Measurements from ENCODE around the gene FRS3. TPM values are rescaled to one million over a fixed set of nuclear protein-coding genes. Genes with fewer than 3 reads are reported as not detected.
A peak's percentile ranks its signal among the peaks of the same experiment; 100 is the strongest.
"Not testable (repeated sequence)": the region's sequence is repeated elsewhere in the genome, so short reads cannot be mapped to it uniquely, and the experiment has no call there.

Gene FRS3
- total RNA-seq, 1 experiment from 2014 or later: 3.4 TPM

DNA sequence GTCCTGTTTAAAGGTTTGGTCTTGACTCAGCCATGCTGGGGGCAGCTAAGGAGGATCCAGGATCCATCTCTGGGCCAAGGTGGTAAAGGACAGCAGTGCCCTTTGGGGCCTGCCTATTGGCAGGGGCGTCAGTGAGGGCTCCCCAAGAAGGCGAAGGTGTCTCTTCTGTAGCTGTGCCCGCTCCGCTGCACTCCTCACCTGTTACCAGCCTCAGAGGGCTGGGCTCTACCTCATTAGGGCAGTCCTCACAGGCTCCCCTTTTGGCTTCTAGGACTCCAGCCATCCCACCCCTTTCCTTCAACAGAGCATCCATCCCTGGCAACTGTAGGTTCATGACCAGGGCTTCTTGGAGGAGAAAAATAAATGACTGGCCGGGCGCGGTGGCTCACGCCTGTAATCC, 10.3 kb downstream of the FRS3 start:
- DNase-seq (ENCODE audit: low spot score): no peak

DNA sequence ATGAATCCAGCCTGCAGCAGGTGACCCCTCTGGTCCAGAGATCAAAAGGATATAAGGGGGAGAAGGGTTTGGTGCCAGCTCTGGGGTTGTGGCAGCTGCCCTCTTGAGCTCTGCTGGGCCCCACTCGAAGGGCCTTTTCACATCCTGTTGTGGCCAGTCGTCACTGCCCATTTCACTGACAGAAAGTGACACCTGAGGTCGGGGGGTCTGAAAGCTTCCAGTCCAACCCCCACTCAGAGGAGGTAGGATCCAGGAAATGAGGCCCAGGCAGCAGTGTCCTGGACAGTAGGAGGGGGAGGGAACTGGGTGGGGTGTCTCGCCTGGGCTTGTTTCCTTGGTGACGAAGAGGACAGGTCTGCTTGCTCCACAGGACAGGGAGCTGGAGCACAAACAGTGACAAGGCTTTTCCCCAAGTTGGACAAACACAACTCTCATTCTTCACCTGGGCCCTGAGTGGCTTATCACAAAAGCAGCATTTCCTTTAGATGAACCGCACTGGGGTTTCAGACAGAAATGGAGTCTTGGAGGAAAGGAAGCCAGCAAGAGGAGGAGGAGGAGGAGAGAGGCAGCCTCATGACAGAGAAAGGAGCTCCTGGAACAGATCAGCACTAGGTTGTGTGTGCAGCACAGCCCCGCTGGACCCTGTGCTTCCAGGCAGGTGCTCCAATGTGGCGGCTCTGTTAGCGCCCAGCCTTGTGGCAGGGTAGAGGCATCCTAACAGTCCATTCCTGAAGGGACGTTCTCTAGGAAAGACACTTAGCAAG, 11.0 kb downstream of the FRS3 start:
- peak; percentile 79 for DNase-seq (ENCODE audit: low spot score)

DNA sequence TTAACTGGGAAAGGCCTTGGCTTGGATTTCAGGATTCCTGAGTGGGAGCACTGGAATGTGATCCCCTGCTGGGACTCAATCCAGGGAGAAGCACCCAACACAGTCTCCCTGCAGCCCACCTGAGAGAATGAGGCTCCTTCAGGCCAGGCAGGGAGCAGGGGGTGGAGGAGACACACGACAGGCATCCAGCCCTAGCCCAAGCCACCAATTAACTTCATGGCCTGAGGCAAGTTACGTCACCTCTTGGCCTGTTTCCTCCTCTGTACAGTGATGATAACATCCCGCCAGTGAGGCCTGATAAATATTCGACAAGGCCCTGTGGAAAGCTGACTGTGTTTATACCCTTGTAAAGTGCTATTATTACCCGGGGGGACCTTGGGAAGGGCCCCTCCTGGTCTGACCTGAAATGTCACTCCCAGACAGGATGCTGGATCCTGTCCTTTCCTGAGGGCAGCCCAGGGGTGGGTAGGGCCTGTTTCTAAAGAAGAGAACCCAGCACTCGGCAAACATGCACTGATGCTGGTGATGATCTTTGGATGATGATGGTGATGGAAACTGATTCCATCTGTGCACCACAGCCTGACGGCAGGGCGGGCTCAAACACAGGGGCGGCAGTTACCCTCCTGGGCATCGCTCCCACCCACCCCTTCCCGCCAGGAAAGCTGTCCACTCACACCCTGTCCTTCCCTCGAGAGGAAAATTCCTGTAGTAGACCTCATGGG, 12.4 kb downstream of the FRS3 start:
- DNase-seq (ENCODE audit: low spot score): peak; percentile 56

DNA sequence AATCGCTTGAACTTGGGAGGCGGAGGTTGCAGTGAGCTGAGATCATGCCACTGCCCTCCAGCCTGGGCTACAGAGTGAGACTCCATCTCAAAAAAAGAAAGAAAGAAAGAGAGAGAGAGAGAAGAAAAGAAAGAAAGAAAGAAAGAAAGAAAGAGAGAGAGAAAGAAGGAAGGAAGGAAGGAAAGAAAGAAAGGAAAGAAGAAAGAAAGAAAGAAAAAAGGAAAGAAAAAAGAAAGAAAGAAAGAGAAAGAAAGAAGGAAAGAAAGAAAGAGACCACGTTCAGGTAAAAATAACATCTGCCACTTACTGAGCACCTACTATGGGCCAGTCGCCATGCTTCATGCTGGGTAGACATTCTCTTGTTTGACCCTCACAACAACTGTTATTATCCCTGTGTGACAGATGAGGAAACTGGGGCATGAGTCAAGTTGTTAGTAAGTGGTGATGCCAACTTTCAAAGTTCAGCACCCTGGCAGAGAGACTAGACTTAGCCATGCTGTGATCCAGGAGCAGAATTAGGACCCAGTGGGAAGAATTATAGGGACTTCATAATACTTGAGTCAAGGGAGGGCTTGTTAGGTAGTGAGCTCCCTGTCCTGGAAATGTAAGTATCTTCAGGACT, 13.5 kb downstream of the FRS3 start:
- not testable (repeated sequence) for DNase-seq (ENCODE audit: low spot score)

DNA sequence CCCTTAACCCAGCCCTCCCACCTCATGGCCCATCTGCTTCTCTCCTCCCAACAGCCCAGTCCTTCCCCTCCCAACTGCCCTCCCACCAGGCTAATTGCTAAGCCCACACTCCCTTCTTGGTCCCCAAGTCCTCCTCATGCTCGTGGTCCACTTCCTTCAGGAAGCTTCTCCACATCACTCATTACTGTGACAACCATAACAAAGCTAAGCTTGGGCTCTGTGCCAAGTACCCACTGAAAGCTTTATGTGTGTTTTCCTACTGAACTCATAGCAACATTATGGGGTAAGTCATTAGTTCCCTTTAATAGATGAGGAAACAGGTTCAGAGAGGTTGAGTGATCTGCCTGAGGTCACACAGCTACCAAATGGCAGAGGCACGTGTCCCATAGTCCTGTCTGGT, 16.2 kb downstream of the FRS3 start:
- no peak for DNase-seq (ENCODE audit: low spot score)

DNA sequence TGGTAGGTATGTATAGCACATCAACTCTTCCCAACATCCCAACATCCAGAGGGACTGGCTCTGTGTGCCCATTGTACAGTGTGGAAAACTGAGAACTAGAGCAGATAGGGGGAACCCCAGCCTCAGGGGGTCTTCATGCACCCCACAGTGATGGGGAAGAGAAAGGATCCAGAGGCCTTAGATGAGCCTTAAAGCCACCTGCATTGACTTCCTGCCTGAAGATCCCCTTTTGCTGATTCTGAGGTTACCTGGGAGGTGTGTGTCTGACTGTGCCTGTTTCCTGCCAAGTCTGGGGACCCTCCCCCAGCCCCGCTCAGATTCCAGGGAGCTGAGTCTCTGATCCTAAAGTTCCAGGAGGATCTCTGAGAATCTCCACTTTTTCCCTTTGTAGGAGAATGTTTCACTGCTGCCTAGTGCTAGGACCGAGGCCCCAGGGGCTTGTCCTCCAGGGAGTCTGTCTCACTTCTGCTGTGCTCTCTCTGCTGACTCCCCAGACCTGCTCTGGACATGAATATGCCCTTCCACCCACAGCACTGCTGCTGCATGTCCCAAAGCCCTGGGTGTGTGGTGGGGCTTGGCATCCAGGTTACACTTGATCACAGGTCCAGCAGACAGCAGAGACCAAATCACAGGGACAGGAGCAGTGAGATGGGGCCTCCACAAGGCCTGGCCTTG, 19.7 kb downstream of the FRS3 start:
- DNase-seq (ENCODE audit: low spot score): no peak

DNA sequence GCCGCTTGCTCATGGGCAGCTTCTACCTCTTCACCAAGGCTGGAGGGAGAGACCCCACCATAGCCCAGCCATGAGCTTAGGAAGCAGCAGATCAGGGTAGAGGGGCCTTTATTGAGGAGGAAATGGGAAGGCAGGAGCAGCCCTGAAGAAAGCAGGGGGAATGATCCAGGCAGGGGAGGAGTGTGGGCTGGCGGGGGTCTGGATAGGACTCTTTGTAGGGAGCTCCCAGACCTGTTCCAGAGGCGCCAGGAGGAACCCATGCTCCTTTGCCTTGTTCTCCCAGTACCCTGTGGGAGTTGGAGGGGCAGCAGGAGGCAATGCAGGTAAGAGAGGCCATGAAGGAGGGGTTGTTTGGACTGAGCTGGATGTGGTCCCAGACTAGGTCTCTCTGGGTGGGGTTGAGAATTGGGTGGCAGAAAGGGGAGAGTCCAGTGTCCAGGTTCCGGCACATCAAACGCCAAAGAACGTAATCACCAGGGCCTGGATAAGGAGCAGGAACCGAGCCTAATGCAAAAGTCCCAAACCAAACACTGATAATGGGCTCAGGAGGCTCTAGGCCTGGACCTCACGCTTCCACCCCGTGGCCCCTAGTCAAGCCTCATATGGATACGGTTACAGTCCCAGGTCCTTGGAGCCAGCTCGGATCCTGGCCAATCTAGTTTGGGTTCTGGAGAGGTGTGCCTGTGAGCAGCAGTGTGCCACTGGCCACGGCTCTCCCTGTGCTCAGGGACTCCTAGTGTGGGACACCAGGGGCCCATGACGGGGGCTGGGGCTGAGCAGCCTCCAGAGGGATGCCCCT, 20.4 kb downstream of the FRS3 start:
- DNase-seq (ENCODE audit: low spot score): no peak

DNA sequence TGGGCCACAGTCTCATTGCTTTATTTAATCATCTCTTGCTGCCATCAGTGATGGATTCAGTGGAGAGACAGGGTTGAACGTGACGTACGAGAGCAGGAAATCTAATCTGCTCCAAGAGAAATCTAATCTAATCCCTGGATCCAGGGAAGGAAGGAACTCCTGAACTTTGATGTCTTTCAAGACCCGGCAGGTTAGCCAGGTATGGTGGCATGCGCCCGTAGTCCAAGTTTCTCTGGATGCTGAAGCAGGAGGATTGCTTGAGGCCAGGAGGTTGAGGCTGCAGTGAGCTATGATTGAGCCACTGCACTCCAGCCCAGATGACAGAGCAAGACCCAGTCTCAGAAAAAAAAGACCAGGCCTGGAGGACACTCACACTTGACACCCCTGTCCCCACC, 21.1 kb downstream of the FRS3 start:
- DNase-seq (ENCODE audit: low spot score): no peak

DNA sequence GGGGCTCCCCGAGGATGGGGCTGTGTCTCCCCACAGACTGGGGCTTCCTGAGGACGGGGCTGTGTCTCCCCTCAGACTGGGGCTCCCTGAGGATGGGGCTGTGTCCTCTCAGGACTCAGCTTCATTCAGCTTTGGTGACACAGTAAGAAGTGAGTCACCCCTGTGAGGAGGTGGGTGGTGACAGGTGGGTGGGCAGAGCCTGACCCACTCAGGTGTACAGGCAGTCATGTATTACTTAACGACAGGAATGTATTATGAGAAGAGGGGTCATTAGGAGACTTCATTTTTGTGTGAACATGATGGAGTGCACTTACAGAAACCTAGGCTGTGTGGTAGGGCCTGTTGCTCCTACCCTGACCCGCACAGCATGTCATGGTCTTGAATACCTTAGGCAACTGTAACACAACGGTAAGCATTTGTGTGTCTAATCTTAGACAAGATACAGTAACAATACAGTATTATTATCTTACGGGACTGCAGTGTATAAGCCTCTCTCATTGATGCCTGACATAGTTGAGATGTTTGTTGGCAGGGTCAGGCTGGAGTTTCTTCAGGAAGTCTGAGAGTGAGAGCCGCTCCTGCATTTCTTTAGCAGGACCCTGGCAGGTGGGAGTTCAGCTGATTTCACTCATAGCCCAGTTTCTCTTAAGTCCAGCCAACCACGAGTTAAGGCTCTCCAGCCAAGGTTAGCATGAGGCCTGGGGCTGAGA, 21.6 kb downstream of the FRS3 start:
- DNase-seq (ENCODE audit: low spot score): peak; percentile 46

DNA sequence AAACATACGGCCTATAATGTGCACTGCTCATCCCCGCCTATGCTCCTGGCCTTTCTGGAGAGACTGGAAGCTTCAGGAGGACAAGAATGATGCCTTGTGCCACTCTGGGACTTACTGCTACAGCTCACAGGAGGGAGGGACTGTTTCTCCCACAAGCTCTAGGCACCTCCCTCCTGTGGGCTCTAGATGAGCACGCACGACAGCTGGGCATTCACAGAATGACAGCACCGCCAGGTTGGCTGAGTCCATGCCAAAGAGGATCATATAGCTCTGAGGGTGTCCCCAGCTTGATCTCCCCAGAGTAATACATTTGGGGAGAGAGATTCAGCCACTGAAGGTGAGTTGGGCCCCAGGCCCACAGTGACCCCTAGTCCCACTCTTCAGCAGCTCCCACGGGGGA, 22.4 kb downstream of the FRS3 start:
- DNase-seq (ENCODE audit: low spot score): no peak

DNA sequence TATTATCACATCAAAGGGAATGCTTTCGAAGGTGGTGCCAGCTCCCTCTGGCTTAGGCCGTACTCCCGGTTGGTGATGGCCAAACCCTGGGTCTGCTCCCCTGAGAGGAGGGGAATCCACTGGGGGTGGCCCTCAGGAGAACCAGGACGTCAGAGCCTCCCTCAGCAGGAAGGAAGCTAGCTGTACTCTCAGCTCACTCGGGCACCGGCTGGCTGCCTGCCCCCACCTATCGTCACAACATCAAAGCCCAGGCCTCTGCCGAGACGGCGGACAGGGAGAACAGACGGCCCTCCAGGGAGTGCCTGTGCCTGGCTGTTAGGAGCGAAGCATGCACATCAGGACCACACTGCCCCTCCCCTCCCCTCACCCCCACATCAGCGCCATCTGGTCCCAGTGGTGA, 23.3 kb downstream of the FRS3 start:
- DNase-seq (ENCODE audit: low spot score): no peak

DNA sequence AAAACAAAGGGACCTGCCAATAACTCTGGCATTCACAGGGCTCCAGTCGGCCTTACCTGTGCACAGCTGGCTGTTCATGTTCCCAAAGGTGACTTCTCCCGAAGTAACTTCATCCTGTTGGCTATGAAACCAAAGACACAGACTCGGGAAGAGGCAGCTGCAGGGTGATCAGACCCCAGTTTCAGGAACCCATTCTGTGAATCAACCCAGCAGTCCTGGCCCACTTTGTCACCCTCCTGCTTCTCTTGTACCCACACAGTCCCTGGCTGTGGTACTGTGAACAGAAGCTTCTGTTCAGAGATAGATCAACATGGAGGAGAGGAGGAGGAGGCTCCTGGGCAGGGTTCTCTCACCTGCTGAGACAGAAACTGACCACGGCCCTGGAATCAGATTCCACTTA, 23.8 kb downstream of the FRS3 start:
- DNase-seq (ENCODE audit: low spot score): no peak

DNA sequence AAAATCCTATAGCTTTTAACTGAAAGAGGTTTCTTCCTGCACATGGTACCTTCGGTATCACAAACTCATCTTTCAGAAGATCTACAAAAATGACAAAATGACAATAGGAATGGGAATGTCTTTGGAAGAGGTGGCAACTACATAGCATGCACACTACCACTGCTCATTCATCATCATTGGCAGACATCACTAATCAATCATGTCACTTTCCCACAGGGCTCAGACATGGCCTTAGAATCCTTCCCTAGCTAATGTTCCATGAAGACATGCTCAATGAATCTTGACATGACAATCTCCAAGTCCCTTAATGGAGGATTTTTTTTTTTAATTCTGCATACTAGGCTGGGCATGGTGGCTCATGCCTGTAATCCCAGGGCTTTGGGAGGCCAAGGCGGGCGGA, 29.3 kb downstream of the FRS3 start:
- no peak for DNase-seq (ENCODE audit: low spot score)

DNA sequence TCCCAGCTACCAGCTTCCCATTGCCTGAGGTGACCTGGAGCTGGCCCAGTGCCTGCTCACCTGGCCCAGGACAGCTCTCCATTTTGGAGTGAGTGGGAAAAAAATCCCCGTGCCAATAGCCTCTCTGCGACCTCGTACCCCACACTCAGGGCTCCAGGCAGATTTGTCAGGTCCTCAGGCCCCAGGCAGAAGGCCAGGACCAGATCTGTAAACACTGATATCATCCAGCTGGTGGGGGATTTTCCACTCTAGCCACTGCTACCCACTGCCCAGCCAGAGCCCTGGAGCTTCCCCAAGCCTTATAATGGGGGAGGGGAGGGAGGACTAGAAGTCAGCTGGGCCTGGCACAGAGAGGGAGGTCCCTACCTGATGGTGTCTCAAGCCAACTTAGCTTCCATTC, 31.2 kb downstream of the FRS3 start:
- DNase-seq (ENCODE audit: low spot score): no peak

DNA sequence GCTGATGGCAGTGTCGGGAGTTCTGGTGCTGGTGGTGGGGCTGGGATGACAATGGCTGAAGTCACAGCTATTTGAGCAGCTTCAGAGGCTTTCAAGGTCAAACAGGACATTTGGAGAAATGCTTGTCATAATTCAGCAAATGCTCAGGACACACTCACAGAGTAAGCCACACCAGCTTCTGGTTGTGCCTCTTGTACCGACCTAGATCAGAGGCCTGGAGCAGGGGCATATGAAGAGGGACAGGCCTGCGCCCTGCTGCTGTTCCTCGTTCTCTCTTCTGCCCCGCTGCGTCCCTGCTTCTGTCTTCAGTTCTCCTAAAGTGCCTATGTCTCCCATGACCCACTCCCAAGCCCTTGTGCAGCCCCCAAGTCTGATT, 31.6 kb downstream of the FRS3 start:
- no peak for DNase-seq (ENCODE audit: low spot score)

DNA sequence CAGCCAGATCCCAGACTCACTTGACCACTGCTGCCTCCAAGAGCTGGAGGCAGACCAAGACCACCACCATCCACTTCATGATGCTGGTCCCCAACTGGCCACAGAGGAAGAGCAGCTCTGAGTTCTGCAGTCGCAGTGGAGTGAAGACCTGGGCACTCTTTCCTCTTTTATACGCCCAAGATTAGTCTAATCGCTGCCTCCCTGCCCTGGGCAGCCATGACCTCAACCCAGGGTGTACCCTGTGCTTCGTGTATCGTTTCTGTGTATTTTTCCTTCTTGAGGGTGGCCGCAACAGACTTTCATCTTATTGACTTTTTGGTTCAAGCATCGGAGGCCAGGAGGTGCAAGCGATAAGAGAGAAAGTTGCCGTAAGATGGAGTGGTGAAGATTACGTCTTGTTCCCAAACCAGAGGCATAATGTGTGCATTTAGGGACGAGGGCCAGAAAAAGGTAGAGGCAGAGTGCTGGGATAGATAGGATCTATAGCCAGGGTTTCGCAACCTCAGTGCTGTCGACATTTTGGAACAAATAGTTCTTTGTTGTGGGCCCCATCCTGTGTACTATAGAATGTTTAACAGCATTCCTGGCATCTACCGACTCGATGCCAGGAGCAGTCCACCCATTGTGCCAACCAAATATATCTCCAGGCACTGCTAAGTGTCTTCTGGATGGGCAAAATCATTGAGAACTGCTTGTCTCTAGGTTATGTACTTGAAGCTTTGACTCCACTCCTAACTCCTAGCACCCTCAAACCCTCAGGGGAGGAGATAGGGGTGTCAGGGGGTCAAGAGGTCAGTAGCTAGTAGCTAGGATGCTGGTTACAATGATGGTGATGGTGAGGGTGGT, 32.2 kb downstream of the FRS3 start, which contains the start of gene PGC:
PGC (minus strand) TSS at position 142 of the 846 bp plus-strand sequence; CDS start at position 79, 63 bp downstream.
- DNase-seq (ENCODE audit: low spot score): no peak

DNA sequence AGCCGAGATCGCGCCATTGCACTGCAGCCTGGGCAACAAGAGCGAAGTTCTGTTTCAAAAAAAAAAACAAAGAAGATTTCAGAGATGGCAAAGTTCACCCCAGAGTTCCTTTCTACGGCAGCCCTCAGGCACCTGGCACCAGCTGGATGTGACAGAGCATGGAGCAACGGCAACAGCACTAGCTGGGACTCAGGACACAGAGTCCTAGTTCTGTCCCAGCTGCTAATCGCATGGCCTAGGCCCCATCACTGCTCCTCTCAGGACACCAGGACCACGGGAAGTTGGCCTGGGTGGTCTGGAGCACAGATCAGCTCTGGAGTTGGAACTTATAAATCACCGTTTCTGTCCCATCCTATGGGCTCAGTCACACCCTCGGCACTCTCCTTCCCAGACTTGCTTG, 33.6 kb downstream of the FRS3 start:
- no peak for DNase-seq (ENCODE audit: low spot score)

DNA sequence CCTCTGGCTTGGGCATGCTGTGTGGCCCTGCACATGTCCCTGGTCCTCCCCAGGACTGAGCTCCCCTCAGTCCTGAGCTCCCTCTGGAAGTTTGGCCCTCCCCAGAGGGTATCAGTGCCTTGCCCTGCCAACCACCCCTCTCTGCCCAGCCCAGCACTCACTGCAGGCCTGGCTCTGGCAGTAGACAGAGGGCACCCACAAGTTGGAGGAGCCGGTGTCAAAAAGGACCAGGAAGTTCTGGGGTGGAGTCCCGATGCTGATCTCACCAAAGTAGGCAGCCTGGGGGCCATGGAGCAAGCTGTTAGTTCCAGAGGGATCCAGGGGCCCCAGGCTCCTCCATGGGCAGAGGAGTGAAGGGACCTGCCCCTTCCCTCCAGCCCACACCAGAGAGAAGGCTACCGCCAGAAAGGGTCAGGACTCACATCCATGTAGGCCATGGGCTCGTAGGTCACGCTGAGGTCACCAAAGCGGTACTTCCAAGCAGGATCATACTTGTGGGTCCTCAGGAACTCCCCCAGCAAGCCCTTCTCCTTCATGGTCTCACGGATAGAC, 35.4 kb downstream of the FRS3 start:
- DNase-seq (ENCODE audit: low spot score): no peak

Measured in HT-29 (cell line).